Astrocyte of the cerebellum (primary cell): ENCODE data around the gene ATP13A3.

Source experiments
- DNase-seq: peaks from one replicate; pipeline ENCODE4 v3.0.0-alpha.2; 2011; ENCODE audit warnings: low read depth
- H3K4me3 ChIP-seq: 2 replicates; pipeline ENCODE4 v1.5.1; 2011; ENCODE audit warnings: mild to moderate bottlenecking, low read depth, low read length, moderate library complexity
- CTCF ChIP-seq: IDR thresholded peaks from 2 replicates; pipeline ENCODE4 v1.5.1; 2012; ENCODE audit warnings: low read length, low read depth, moderate library complexity, mild to moderate bottlenecking; ENCODE audit errors: missing control alignments
- in situ Hi-C: cut with HindIII; loops from 2 replicates; pipeline ENCODE4 v1.10.0; 2017; ENCODE audit warnings: low sequenced_read_pairs

The ATP13A3 gene

GRCh38 chr3:194462936-194463335, 23.9 kb downstream of the ATP13A3 start:
- no peak for DNase-seq
- no peak for TF ChIP-seq CTCF
- no peak overlapping the region for H3K4me3 ChIP-seq
- in situ Hi-C loops = no loop called here

- in situ Hi-C loops = no loop called here
- H3K4me3 ChIP-seq = no peak overlapping the region
- no peak for DNase-seq
- TF ChIP-seq CTCF = no peak
Measured at GRCh38 chr3:194460566-194460965, 26.2 kb downstream of the ATP13A3 start.

GRCh38 chr3:194458131-194458530, 28.7 kb downstream of the ATP13A3 start:
- H3K4me3 ChIP-seq = no peak overlapping the region
- TF ChIP-seq CTCF = no peak
- in situ Hi-C loops = no loop called here
- DNase-seq = no peak

- no peak for TF ChIP-seq CTCF
- DNase-seq = no peak
- in situ Hi-C loops = no loop called here
- H3K4me3 ChIP-seq = no peak overlapping the region
Measured at GRCh38 chr3:194455481-194455880, 31.3 kb downstream of the ATP13A3 start.

- in situ Hi-C loops = no loop called here
- DNase-seq = no peak
- H3K4me3 ChIP-seq = no peak overlapping the region
- no peak for TF ChIP-seq CTCF
Measured at GRCh38 chr3:194450341-194450740, 36.5 kb downstream of the ATP13A3 start.

GRCh38 chr3:194449913-194450312, 36.9 kb downstream of the ATP13A3 start:
- no peak for DNase-seq
- H3K4me3 ChIP-seq = no peak overlapping the region
- TF ChIP-seq CTCF = no peak
- in situ Hi-C loops = no loop called here

- no peak for TF ChIP-seq CTCF
- in situ Hi-C loops = no loop called here
- no peak for DNase-seq
- no peak overlapping the region for H3K4me3 ChIP-seq
Measured at GRCh38 chr3:194447657-194448056, 39.1 kb downstream of the ATP13A3 start.
